ENCODE data around the gene COMMD3. TPM values are rescaled to one million over a fixed set of nuclear protein-coding genes. Genes with fewer than 3 reads are reported as not detected.

Gene COMMD3
- total and polyA plus RNA-seq, 2 of the 4 experiments (the other 2 are of a cell fraction) = 30.8 to 44.8 TPM

GRCh38 chr10:22314852-22315251 lies 1.3 kb upstream of the COMMD3 start:
- dilution Hi-C loops (cut with HindIII; ENCODE audit: low sequenced_read_pairs, unreplicated experiment) = no loop called here
- Histone ChIP-seq H3K27me3 (ENCODE audit: control insufficient read depth, insufficient read depth, low read length) (no peaks in the 10 kb centered on the region), H4K5ac (ENCODE audit: low read depth, low read length) (no peak overlapping the region), H3K9ac (ENCODE audit: low read depth, low read length) (no peak overlapping the region), H3K18ac (ENCODE audit: low read depth, low read length) (no peak overlapping the region), H3K9me1 (ENCODE audit: insufficient read depth, low read length) (no peaks in the 10 kb centered on the region; the same call in 1 of the 2 replicates), H3K36me3 (ENCODE audit: control insufficient read depth, insufficient read depth, low read length) (no peaks in the 10 kb centered on the region), H2AK5ac (ENCODE audit: low read depth, low read length) (no peak overlapping the region), H3K4me1 (ENCODE audit: control insufficient read depth, insufficient read depth, low read length) (no peaks in the 10 kb centered on the region), H4K20me1 (ENCODE audit: insufficient read depth, low read length) (no peaks in the 10 kb centered on the region), H2BK5ac (ENCODE audit: low read depth, low read length, poor library complexity, severe bottlenecking) (no peak overlapping the region), H2AFZ (replicated peaks; ENCODE audit: low read length, poor library complexity) (no peak overlapping the region), H3K23ac (ENCODE audit: low read depth, low read length) (no peak overlapping the region), H3K4me3 (ENCODE audit: insufficient read depth, low read depth, low read length) (no peak overlapping the region), H4K8ac (ENCODE audit: low read depth in 2 of 2, low read length in 2 of 2) (no peak overlapping the region), H2BK20ac (ENCODE audit: low read depth, low read length) (no peak overlapping the region), H3K4ac (ENCODE audit: low read depth, low read length) (no peak overlapping the region), H4K91ac (ENCODE audit: insufficient read depth, low read depth, low read length) (no peak overlapping the region), H2BK15ac (ENCODE audit: low read depth, low read length) (no peak overlapping the region), H2AK9ac (replicated peaks; ENCODE audit: low read depth, low read length, poor library complexity) (no peak overlapping the region), H3K56ac (ENCODE audit: extremely low read depth, insufficient read depth, low read length) (no peak overlapping the region), H3K4me2 (ENCODE audit: low read depth, low read length) (no peak overlapping the region), H3K79me1 (ENCODE audit: low read depth in 1 of 2, low read length in 2 of 2) (peaks cover 4 to 11% of the 10 kb centered on the region in 2 experiments), H3K14ac (replicated peaks; ENCODE audit: low read depth, low read length) (no peak overlapping the region), H2BK120ac (ENCODE audit: low read depth, low read length) (no peak overlapping the region), H3K27ac (ENCODE audit: insufficient read depth, low read length) (no peak overlapping the region), H3K9me3 (ENCODE audit: control insufficient read depth, insufficient read depth, low read length) (no peaks in the 10 kb centered on the region)
- no CpG with 5 or more reads among the region's 2 CpGs for WGBS, 2 experiments (ENCODE audit: extremely low coverage in 2 of 2, insufficient read length in 1 of 2)
- in situ Hi-C loops (cut with MboI; ENCODE audit: low sequenced_read_pairs) = loop anchor here (10.0 to 25.0 kb wide), 3 partner anchors 310 to 803 kb away; partner anchors contain the start of gene DNAJC1
- POLR2A ChIA-PET (ENCODE audit: unreplicated experiment) = interaction anchor here (0.5 kb wide), 1 partner anchor 9 kb away, joined by 3 read pairs; no protein-coding TSS in a partner anchor
- no peak for DNase-seq
- TF ChIP-seq BHLHE40 (IDR thresholded peaks at IDR 0.05; ENCODE audit: low read depth, low read length) (no peak), MAZ (IDR thresholded peaks at IDR 0.05; ENCODE audit: borderline replicate concordance, low read depth, low read length) (no peak), RAD21 (IDR thresholded peaks at IDR 0.05; ENCODE audit: low read length) (no peak), USF2 (IDR thresholded peaks at IDR 0.05; ENCODE audit: low read depth, low read length) (no peak)
- BruUV-seq (replicated peaks) = no TSS peak
- CTCF ChIA-PET = no interaction called here
- ATAC-seq (ENCODE audit: low read depth) = no peak
- intact Hi-C loops (cut with micrococcal nuclease) = loop anchor here (5.0 kb wide), 2 partner anchors 397 to 818 kb away; partner anchors contain the start of gene PIP4K2A
